Activated CD4-positive, alpha-beta T cell treated with anti-CD3 and anti-CD28 coated beads, Interleukin-10, Interleukin-2, amounts not matched to agents 100 ng/mL and 50 ng/mL, durations not matched to agents 16 hours and 8 hours (primary cell): Measurements from ENCODE around the gene ATP23.

Experiments used
- DNase-seq: peaks from one replicate; pipeline ENCODE4 v3.0.0-alpha.2; 2020

ATP23 gene

GRCh38 chr12:57909056-57909455 lies 32.3 kb upstream of the ATP23 start:
- DNase-seq = no peak

GRCh38 chr12:57909611-57910010 lies 31.8 kb upstream of the ATP23 start:
- no peak for DNase-seq

- no peak for DNase-seq
These were observed 23.2 kb upstream of the ATP23 start for GRCh38 chr12:57918147-57918546.

- no peak for DNase-seq
These were observed 14.3 kb upstream of the ATP23 start for GRCh38 chr12:57927086-57927485.

- no peak for DNase-seq
These were observed 12.1 kb upstream of the ATP23 start for GRCh38 chr12:57929092-57929830.

GRCh38 chr12:57934819-57935218 lies 6.5 kb upstream of the ATP23 start:
- DNase-seq = no peak

GRCh38 chr12:57935331-57935730 lies 6.0 kb upstream of the ATP23 start:
- DNase-seq = no peak

GRCh38 chr12:57935839-57936512 lies 5.4 kb upstream of the ATP23 start:
- DNase-seq = peak; percentile 97

- no peak for DNase-seq
These were observed 4.9 kb upstream of the ATP23 start for GRCh38 chr12:57936513-57936883.

- DNase-seq = no peak
These were observed 2.1 kb upstream of the ATP23 start for GRCh38 chr12:57939291-57939690.

- peak; percentile 11 for DNase-seq
These were observed 1.1 kb upstream of the ATP23 start for GRCh38 chr12:57940052-57940914.

- DNase-seq = no peak
These were observed 527 bp upstream of the ATP23 start for GRCh38 chr12:57940915-57941164.

GRCh38 chr12:57943438-57944080 lies 2.2 kb downstream of the ATP23 start:
- no peak for DNase-seq

GRCh38 chr12:57944313-57945023 lies 3.1 kb downstream of the ATP23 start:
- no peak for DNase-seq

GRCh38 chr12:57952766-57953165 lies 11.4 kb downstream of the ATP23 start:
- no peak for DNase-seq

GRCh38 chr12:57954768-57955167 lies 13.4 kb downstream of the ATP23 start:
- no peak for DNase-seq

GRCh38 chr12:57958061-57958657 lies 16.8 kb downstream of the ATP23 start:
- no peak for DNase-seq

- no peak for DNase-seq
These were observed 23.1 kb downstream of the ATP23 start for GRCh38 chr12:57964421-57964820.

- no peak for DNase-seq
These were observed 24.4 kb downstream of the ATP23 start for GRCh38 chr12:57965766-57966165.

GRCh38 chr12:57966536-57966935 lies 25.2 kb downstream of the ATP23 start:
- DNase-seq = no peak

GRCh38 chr12:57983146-57983857 lies 41.9 kb downstream of the ATP23 start:
- DNase-seq = peak; percentile 24
